HG02970 (cell line): ENCODE measurements around the gene CCDC167.

ENCODE experiments used
- ATAC-seq: cut with Tn5 transposase; IDR thresholded peaks from one replicate; pipeline ENCODE4 v1.9.1; 2021; ENCODE audit warnings: mild to moderate bottlenecking, moderate library complexity, moderate number of reproducible peaks; ENCODE audit not compliant: unreplicated experiment, low FRiP score

Gene CCDC167

GRCh38 chr6:37491171-37491829 is 8.4 kb downstream of the CCDC167 start:
- ATAC-seq = no peak

GRCh38 chr6:37490536-37491170 is 9.0 kb downstream of the CCDC167 start:
- no peak for ATAC-seq

GRCh38 chr6:37489697-37490336 is 9.9 kb downstream of the CCDC167 start:
- ATAC-seq = no peak

GRCh38 chr6:37488476-37488875 is 11.2 kb downstream of the CCDC167 start:
- no peak for ATAC-seq

- no peak for ATAC-seq
Observed at GRCh38 chr6:37487591-37488380, 11.9 kb downstream of the CCDC167 start.

- no peak for ATAC-seq
Observed at GRCh38 chr6:37486121-37486839, 13.4 kb downstream of the CCDC167 start.

GRCh38 chr6:37485291-37485702 is 14.4 kb downstream of the CCDC167 start:
- no peak for ATAC-seq

- no peak for ATAC-seq
Observed at GRCh38 chr6:37484786-37485170, 14.9 kb downstream of the CCDC167 start.

GRCh38 chr6:37483917-37484785 is 15.5 kb downstream of the CCDC167 start:
- no peak for ATAC-seq

GRCh38 chr6:37483252-37483901 is 16.3 kb downstream of the CCDC167 start:
- ATAC-seq = no peak

GRCh38 chr6:37482606-37483251 is 17.0 kb downstream of the CCDC167 start:
- ATAC-seq = no peak

- no peak for ATAC-seq
Observed at GRCh38 chr6:37481711-37482605, 17.7 kb downstream of the CCDC167 start.

- no peak for ATAC-seq
Observed at GRCh38 chr6:37480951-37481534, 18.6 kb downstream of the CCDC167 start.

- no peak for ATAC-seq
Observed at GRCh38 chr6:37480118-37480736, 19.5 kb downstream of the CCDC167 start.

GRCh38 chr6:37479266-37479854 is 20.3 kb downstream of the CCDC167 start:
- ATAC-seq = no peak

GRCh38 chr6:37478827-37479226 is 20.9 kb downstream of the CCDC167 start:
- no peak for ATAC-seq
